B cell (primary cell): ENCODE data around the gene PRMT5. TPM values are rescaled to one million over a fixed set of nuclear protein-coding genes. Genes with fewer than 3 reads are reported as not detected.

ENCODE experiments used
- ATAC-seq: fragments of 200-7000 bp; cut with Tn5 transposase; one replicate; pipeline ENCODE4 v1.10.0; 2021; ENCODE audit warnings: low read depth, mild to moderate bottlenecking, moderate number of reproducible peaks, moderate library complexity
- CTCF ChIA-PET: fragments of 350-600 bp; sonication (Branson Sonifier 250); formaldehyde crosslinking; loops from one replicate; lab custom pipeline; 2021; ENCODE audit warnings: antibody characterized with exemption, inconsistent platforms; lab: Charles Lee
- POLR2A ChIA-PET: fragments of 350-600 bp; sonication (Branson Sonifier 250); formaldehyde crosslinking; loops from one replicate; lab custom pipeline; 2021; ENCODE audit warnings: antibody characterized with exemption; lab: Charles Lee
- DNase-seq: peaks from one replicate; pipeline ENCODE4 v3.0.0; 2013
- H2AFZ ChIP-seq: 2 replicates; pipeline ENCODE4 v1.6.1; 2012; ENCODE audit warnings: mild to moderate bottlenecking, low read depth, low read length; ENCODE audit not compliant: insufficient read depth, poor library complexity, severe bottlenecking
- H3K27ac ChIP-seq, 2 donors: 1 replicate in 1 of 2; 2 replicates in 1 of 2; pipeline ENCODE4 v1.5.1; 2012 to 2013; ENCODE audit warnings: low read length in 2 of 2, mild to moderate bottlenecking in 2 of 2, moderate library complexity in 1 of 2
- H3K27me3 ChIP-seq, 4 experiments: fragments of 200-600 bp in 1 of 4; sonication (generic) in 1 of 4; replicated peaks in 1 of 4; 1 replicate in 2 of 4; 2 replicates in 2 of 4; pipeline versions ENCODE4 v1.6.1 to v1.7.0; 2013 to 2016; ENCODE audit warnings: low read length in 3 of 4, mild to moderate bottlenecking in 2 of 4, mixed read lengths in 1 of 4, moderate library complexity in 1 of 4; ENCODE audit not compliant: insufficient read depth in 4 of 4, control insufficient read depth in 3 of 4; ENCODE audit errors: control extremely low read depth in 1 of 4
- H3K36me3 ChIP-seq, 2 experiments: replicated peaks in 1 of 2; 1 replicate in 1 of 2; 2 replicates in 1 of 2; pipeline versions ENCODE4 v1.6.1 to v1.7.1; 2013; ENCODE audit warnings: low read length in 1 of 2; ENCODE audit not compliant: insufficient read depth in 2 of 2, control insufficient read depth in 1 of 2; ENCODE audit errors: control extremely low read depth in 1 of 2, extremely low read depth in 1 of 2
- H3K4me1 ChIP-seq, 2 donors: fragments of 200-600 bp in 1 of 2; sonication (generic) in 1 of 2; 1 replicate in 1 of 2; 2 replicates in 1 of 2; pipeline versions ENCODE4 v1.5.1 to v1.6.1; 2013 to 2017; ENCODE audit warnings: low read length in 2 of 2; ENCODE audit not compliant: control insufficient read depth in 2 of 2, insufficient read depth in 2 of 2
- H3K4me2 ChIP-seq: replicated peaks from 2 replicates; pipeline ENCODE3; 2012; ENCODE audit warnings: mild to moderate bottlenecking, low read depth, low read length; ENCODE audit not compliant: poor library complexity, severe bottlenecking
- H3K4me3 ChIP-seq, 5 experiments: fragments of 200-600 bp in 1 of 5; sonication (generic) in 1 of 5; 1 replicate in 3 of 5; 2 replicates in 2 of 5; pipeline versions ENCODE4 v1.5.1 to v1.7.0; 2011 to 2016; ENCODE audit warnings: low read length in 4 of 5, mild to moderate bottlenecking in 4 of 5, low read depth in 2 of 5, control low read depth in 1 of 5, moderate library complexity in 1 of 5; ENCODE audit not compliant: insufficient read depth in 1 of 5; ENCODE audit errors: control extremely low read depth in 1 of 5, extremely low read depth in 1 of 5
- H3K79me2 ChIP-seq: fragments of 200-600 bp; sonication (generic); one replicate; pipeline ENCODE4 v1.6.0; 2016; ENCODE audit warnings: low read length; ENCODE audit not compliant: control insufficient read depth, insufficient read depth
- H3K9ac ChIP-seq: fragments of 200-600 bp; sonication (generic); 2 replicates; pipeline ENCODE4 v1.6.1; 2017; ENCODE audit warnings: mild to moderate bottlenecking, low read length, moderate library complexity
- H3K9me3 ChIP-seq, 3 donors: one replicate each; pipeline versions ENCODE4 v1.6.1 to v1.7.1; 2013; ENCODE audit warnings: low read length in 2 of 3; ENCODE audit not compliant: control insufficient read depth in 2 of 3, insufficient read depth in 1 of 3; ENCODE audit errors: control extremely low read depth in 1 of 3
- H4K20me1 ChIP-seq: 2 replicates; pipeline ENCODE4 v1.6.0; 2012; ENCODE audit warnings: mild to moderate bottlenecking, low read length; ENCODE audit not compliant: insufficient read depth, control insufficient read depth, poor library complexity, severe bottlenecking
- H3K27ac Mint-ChIP-seq: one replicate; pipeline ENCODE4 v1.8.0; 2021; ENCODE audit warnings: mixed read lengths
- H3K27me3 Mint-ChIP-seq: one replicate; pipeline ENCODE4 v1.8.0; 2021; ENCODE audit warnings: mixed read lengths
- H3K4me1 Mint-ChIP-seq: one replicate; pipeline ENCODE4 v1.8.0; 2021; ENCODE audit warnings: mixed read lengths
- H3K4me3 Mint-ChIP-seq: one replicate; pipeline ENCODE4 v1.8.0; 2021; ENCODE audit warnings: mixed read lengths
- H3K9me3 Mint-ChIP-seq: one replicate; pipeline ENCODE4 v1.8.0; 2022; ENCODE audit warnings: mixed read lengths; ENCODE audit not compliant: insufficient read depth
- EZH2 ChIP-seq: IDR thresholded peaks from 2 replicates; pipeline ENCODE4 v1.6.1; 2012; ENCODE audit warnings: borderline replicate concordance, low read depth, mild to moderate bottlenecking, moderate library complexity, low read length; ENCODE audit not compliant: insufficient read depth, poor library complexity, severe bottlenecking
- WGBS: methylation state at CpG from one replicate; pipeline ENCODE4 v1.1.5; 2013; ENCODE audit warnings: missing lambda C conversion rate; ENCODE audit not compliant: insufficient coverage; 5-methylcytosine and 5-hydroxymethylcytosine counted together
- intact Hi-C: fragments of 100-400 bp; cut with micrococcal nuclease; formaldehyde crosslinking; loops from one replicate; pipeline ENCODE4 v1.10.0; 2022
- polyA plus RNA-seq: library from polyadenylated mRNA; depleted of rRNA; stranded (reverse); fragments of >200 nt; gene quantifications from 2 replicates; pipeline ENCODE4 v1.2.3, GENCODE V29; 2012
- total RNA-seq, 2 donors: library from RNA; stranded (reverse); fragments of 120-200 nt in 1 of 2; gene quantifications; 1 replicate in 1 of 2; 2 replicates in 1 of 2; pipeline versions ENCODE4 v1.2.3 to v1.2.4, GENCODE V29; 2013 to 2022
- TF ChIP-seq, protein P1 (sequence below): fragments of 200-600 bp; IDR thresholded peaks from one replicate; pipeline ENCODE4 v1.8.0; 2022; ENCODE audit warnings: antibody characterized with exemption, mild to moderate bottlenecking

Gene PRMT5
- total and polyA plus RNA-seq, 2 donors (not counting 1 experiment from before 2014, with no cell fraction given), result 38.8 to 50.4 TPM

DNA sequence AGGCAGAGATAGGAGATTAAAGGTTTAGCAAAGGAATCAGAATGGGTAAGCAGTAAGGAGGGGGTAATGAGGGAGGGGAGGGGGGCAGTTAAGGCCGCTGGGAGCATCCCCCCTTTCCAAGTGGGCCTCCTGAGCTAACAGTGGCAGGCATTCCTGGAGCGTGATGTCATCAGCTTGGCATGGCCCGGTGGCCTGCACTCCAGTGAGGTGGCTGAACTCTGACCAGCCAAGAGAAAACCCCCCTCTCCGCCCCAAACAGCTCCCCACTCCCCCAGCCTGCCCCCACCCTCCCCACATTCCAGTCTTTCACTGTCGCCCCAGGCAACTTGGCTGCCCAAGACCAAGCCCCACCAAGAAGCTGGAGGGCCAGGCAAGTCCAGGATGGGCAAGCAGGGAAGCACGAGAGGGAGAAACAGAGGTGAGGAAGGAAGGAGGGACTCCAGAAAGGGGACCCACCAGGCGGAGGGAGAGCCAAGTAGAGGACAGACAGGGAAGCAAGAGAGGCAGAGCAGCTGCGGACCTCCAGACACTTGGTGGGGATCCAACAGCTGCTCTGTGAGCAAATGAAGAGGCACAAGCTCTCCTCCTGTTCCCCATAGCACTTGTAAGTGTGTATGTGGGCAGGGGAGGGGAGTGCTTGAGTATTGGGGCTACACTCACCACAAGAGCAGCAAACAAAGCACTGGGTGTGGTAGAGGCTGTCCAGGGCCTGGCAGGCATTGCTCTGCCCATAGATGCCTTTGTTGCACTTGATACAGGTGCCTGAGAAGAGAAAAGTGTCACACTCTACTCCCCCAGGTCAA, 48.7 kb upstream of the PRMT5 start:
- WGBS, result 88% methylated on average over 5 of the region's 8 CpGs
- ChIA-PET CTCF (interaction anchor here (0.6 to 36.3 kb wide), 7 partner anchors 7 to 408 kb away, joined by 3 to 1134 read pairs (median 4); partner anchors contain the start of genes AJUBA, CDH24 and HAUS4), POLR2A (interaction anchor here (0.7 kb wide), 2 partner anchors 91 to 422 kb away, joined by 3 to 8 read pairs; no protein-coding TSS in a partner anchor)
- no peak overlapping the region for H3K9ac ChIP-seq
- no peak for TF ChIP-seq EZH2
- TF ChIP-seq, protein P1, sequence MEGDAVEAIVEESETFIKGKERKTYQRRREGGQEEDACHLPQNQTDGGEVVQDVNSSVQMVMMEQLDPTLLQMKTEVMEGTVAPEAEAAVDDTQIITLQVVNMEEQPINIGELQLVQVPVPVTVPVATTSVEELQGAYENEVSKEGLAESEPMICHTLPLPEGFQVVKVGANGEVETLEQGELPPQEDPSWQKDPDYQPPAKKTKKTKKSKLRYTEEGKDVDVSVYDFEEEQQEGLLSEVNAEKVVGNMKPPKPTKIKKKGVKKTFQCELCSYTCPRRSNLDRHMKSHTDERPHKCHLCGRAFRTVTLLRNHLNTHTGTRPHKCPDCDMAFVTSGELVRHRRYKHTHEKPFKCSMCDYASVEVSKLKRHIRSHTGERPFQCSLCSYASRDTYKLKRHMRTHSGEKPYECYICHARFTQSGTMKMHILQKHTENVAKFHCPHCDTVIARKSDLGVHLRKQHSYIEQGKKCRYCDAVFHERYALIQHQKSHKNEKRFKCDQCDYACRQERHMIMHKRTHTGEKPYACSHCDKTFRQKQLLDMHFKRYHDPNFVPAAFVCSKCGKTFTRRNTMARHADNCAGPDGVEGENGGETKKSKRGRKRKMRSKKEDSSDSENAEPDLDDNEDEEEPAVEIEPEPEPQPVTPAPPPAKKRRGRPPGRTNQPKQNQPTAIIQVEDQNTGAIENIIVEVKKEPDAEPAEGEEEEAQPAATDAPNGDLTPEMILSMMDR, result no peak
- H3K4me3 ChIP-seq, result no peak overlapping the region
- no peak overlapping the region for H3K27ac Mint-ChIP-seq
- H3K79me2 ChIP-seq, result no peaks in the 10 kb centered on the region
- ATAC-seq (no peak), DNase-seq (no peak)
- intact Hi-C loops, result no loop called here
- no peaks in the 10 kb centered on the region for H4K20me1 ChIP-seq
- peaks cover 15% of the 10 kb centered on the region for H3K4me1 Mint-ChIP-seq
- H3K4me1 ChIP-seq, result peaks cover 21 to 31% of the 10 kb centered on the region in 2 donors
- no peaks in the 10 kb centered on the region for H3K36me3 ChIP-seq
- no peak overlapping the region for H3K4me3 Mint-ChIP-seq
- no peaks in the 10 kb centered on the region for H3K9me3 Mint-ChIP-seq
- H3K27me3 ChIP-seq, result peaks cover 0 to 36% (median 15%) of the 10 kb centered on the region in 4 experiments
- no peak overlapping the region for H3K27ac ChIP-seq
- peaks cover 11% of the 10 kb centered on the region for H3K27me3 Mint-ChIP-seq
- H3K4me2 ChIP-seq, result no peak overlapping the region
- H3K9me3 ChIP-seq, result peaks cover 0 to 8% (median 0%) of the 10 kb centered on the region in 3 donors
- H2AFZ ChIP-seq, result no peak overlapping the region

DNA sequence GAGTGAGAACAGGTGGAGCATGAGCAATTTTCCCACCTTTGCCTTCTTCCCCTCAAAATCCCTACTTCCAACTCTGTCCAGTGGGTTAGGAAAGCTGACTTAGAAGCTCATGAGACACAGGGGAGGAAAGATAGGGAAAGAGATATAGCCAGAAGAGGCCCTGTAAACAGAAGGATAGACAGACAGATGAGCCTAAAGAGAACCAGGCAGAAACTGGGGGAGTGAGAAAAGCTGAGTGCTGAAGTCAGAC, 48.2 kb upstream of the PRMT5 start:
- Histone ChIP-seq H3K4me3 (no peak overlapping the region), H3K27me3 (peaks cover 0 to 32% (median 15%) of the 10 kb centered on the region in 4 experiments), H3K79me2 (no peaks in the 10 kb centered on the region), H2AFZ (no peak overlapping the region), H3K27ac (no peak overlapping the region), H3K36me3 (no peaks in the 10 kb centered on the region), H4K20me1 (no peaks in the 10 kb centered on the region), H3K4me1 (peaks cover 20 to 26% of the 10 kb centered on the region in 2 donors), H3K4me2 (no peak overlapping the region), H3K9ac (no peak overlapping the region), H3K9me3 (peaks cover 0 to 8% (median 0%) of the 10 kb centered on the region in 3 donors)
- ATAC-seq, result no peak
- Mint-ChIP-seq H3K4me3 (no peak overlapping the region), H3K9me3 (no peaks in the 10 kb centered on the region), H3K4me1 (peaks cover 15% of the 10 kb centered on the region), H3K27ac (no peak overlapping the region), H3K27me3 (peaks cover 11% of the 10 kb centered on the region)
- POLR2A ChIA-PET, result interaction anchor here (0.7 kb wide), 1 partner anchor 421 kb away, joined by 3 read pairs; no protein-coding TSS in a partner anchor
- TF ChIP-seq, protein P1, result no peak
- no peak for TF ChIP-seq EZH2
- intact Hi-C loops, result no loop called here
- CTCF ChIA-PET, result interaction anchor here (0.9 to 36.3 kb wide), 7 partner anchors 7 to 407 kb away, joined by 3 to 1134 read pairs (median 3); partner anchors contain the start of genes AJUBA and CDH24
- DNase-seq, result no peak
